IMR-90 (cell line): ENCODE results near the gene GGACT. TPM values are rescaled to one million over a fixed set of nuclear protein-coding genes. Genes with fewer than 3 reads are reported as not detected.
A peak's percentile ranks its signal among the peaks of the same experiment; 100 is the strongest.

Experiments used
- ATAC-seq: fragments of 200-7000 bp; cut with Tn5 transposase; 2 replicates; pipeline ENCODE4 v1.9.1; 2020; ENCODE audit warnings: low read depth, mild to moderate bottlenecking, moderate library complexity
- BruUV-seq: library from RNA; stranded (reverse); fragments of 400-500 nt; replicated peaks from 2 replicates; lab custom pipeline; 2021; lab: Mats Ljungman, UMichigan
- CTCF ChIA-PET: fragments of 300-600 bp; formaldehyde crosslinking; extraction: SDS; loops from one replicate; lab custom pipeline; 2021; ENCODE audit warnings: antibody characterized with exemption; lab: Yijun Ruan, JAX
- POLR2A ChIA-PET: fragments of 300-600 bp; sonication (Branson Sonifier 250); formaldehyde crosslinking; loops from one replicate; lab custom pipeline; 2022; ENCODE audit warnings: antibody characterized with exemption; ENCODE audit not compliant: unreplicated experiment; lab: Charles Lee
- DNase-seq: peaks from one replicate; pipeline ENCODE4 v3.0.0; 2013
- H2AFZ ChIP-seq: replicated peaks from 2 replicates; pipeline ENCODE3; 2013; ENCODE audit warnings: low read length, mild to moderate bottlenecking; ENCODE audit not compliant: poor library complexity
- H2AK5ac ChIP-seq: 2 replicates; pipeline ENCODE4 v1.6.1; 2013; ENCODE audit warnings: low read depth, low read length, inconsistent platforms
- H2AK9ac ChIP-seq: replicated peaks from 2 replicates; pipeline ENCODE3; 2013; ENCODE audit warnings: mild to moderate bottlenecking, low read depth, low read length, moderate library complexity; ENCODE audit not compliant: poor library complexity
- H2BK120ac ChIP-seq: 2 replicates; pipeline ENCODE4 v1.6.1; 2013; ENCODE audit warnings: low read depth, low read length, inconsistent platforms
- H2BK15ac ChIP-seq: 3 replicates; pipeline ENCODE4 v1.6.1; 2013; ENCODE audit warnings: low read depth, low read length, inconsistent platforms
- H2BK20ac ChIP-seq: 2 replicates; pipeline ENCODE4 v1.6.1; 2013; ENCODE audit warnings: low read depth, mild to moderate bottlenecking, inconsistent platforms, low read length, moderate library complexity
- H2BK5ac ChIP-seq: 2 replicates; pipeline ENCODE4 v1.6.1; 2013; ENCODE audit warnings: mild to moderate bottlenecking, low read depth, low read length, inconsistent platforms; ENCODE audit not compliant: poor library complexity, severe bottlenecking
- H3K14ac ChIP-seq: replicated peaks from 2 replicates; pipeline ENCODE4 v1.6.1; 2013; ENCODE audit warnings: low read depth, low read length, inconsistent platforms
- H3K18ac ChIP-seq: 2 replicates; pipeline ENCODE4 v1.6.1; 2013; ENCODE audit warnings: low read depth, low read length, control low read depth
- H3K23ac ChIP-seq: 2 replicates; pipeline ENCODE4 v1.6.1; 2013; ENCODE audit warnings: low read depth, low read length, inconsistent platforms
- H3K27ac ChIP-seq: 2 replicates; pipeline ENCODE4 v1.5.1; 2013; ENCODE audit warnings: mild to moderate bottlenecking, control low read depth, low read length; ENCODE audit not compliant: insufficient read depth
- H3K27me3 ChIP-seq: 2 replicates; pipeline ENCODE4 v1.6.1; 2013; ENCODE audit warnings: low read length; ENCODE audit not compliant: control insufficient read depth, insufficient read depth
- H3K36me3 ChIP-seq: 2 replicates; pipeline ENCODE4 v1.6.1; 2013; ENCODE audit warnings: low read length, mixed read lengths; ENCODE audit not compliant: control insufficient read depth, insufficient read depth
- H3K4ac ChIP-seq: 2 replicates; pipeline ENCODE4 v1.6.1; 2013; ENCODE audit warnings: low read depth, low read length, inconsistent platforms
- H3K4me1 ChIP-seq: 2 replicates; pipeline ENCODE4 v1.6.1; 2013; ENCODE audit warnings: low read length, mixed read lengths; ENCODE audit not compliant: control insufficient read depth, insufficient read depth
- H3K4me2 ChIP-seq: 2 replicates; pipeline ENCODE4 v1.6.1; 2013; ENCODE audit warnings: low read depth, mild to moderate bottlenecking, control low read depth, low read length, moderate library complexity
- H3K4me3 ChIP-seq: 2 replicates; pipeline ENCODE4 v1.5.1; 2013; ENCODE audit warnings: low read depth, mild to moderate bottlenecking, control low read depth, low read length, moderate library complexity; ENCODE audit not compliant: insufficient read depth
- H3K56ac ChIP-seq: 2 replicates; pipeline ENCODE4 v1.6.1; 2013; ENCODE audit warnings: low read length, inconsistent platforms; ENCODE audit not compliant: insufficient read depth; ENCODE audit errors: extremely low read depth
- H3K79me1 ChIP-seq, 2 experiments: 2 replicates each; pipeline ENCODE4 v1.6.1; 2013; ENCODE audit warnings: low read length in 2 of 2, inconsistent platforms in 1 of 2, low read depth in 1 of 2
- H3K9ac ChIP-seq: 2 replicates; pipeline ENCODE4 v1.6.1; 2013; ENCODE audit warnings: low read depth, low read length, control low read depth
- H3K9me1 ChIP-seq: 2 replicates; pipeline ENCODE4 v1.6.1; 2013; ENCODE audit warnings: low read length, inconsistent platforms; ENCODE audit not compliant: insufficient read depth
- H3K9me3 ChIP-seq: 2 replicates; pipeline ENCODE4 v1.6.1; 2013; ENCODE audit warnings: low read length; ENCODE audit not compliant: control insufficient read depth, insufficient read depth
- H4K20me1 ChIP-seq: 2 replicates; pipeline ENCODE4 v1.6.1; 2013; ENCODE audit warnings: low read length, inconsistent platforms; ENCODE audit not compliant: insufficient read depth
- H4K5ac ChIP-seq: 2 replicates; pipeline ENCODE4 v1.6.1; 2013; ENCODE audit warnings: mild to moderate bottlenecking, low read depth, low read length, control low read depth
- H4K8ac ChIP-seq, 2 experiments: 2 replicates each; pipeline ENCODE4 v1.6.1; 2013; ENCODE audit warnings: low read depth in 2 of 2, low read length in 2 of 2, control low read depth in 1 of 2, inconsistent platforms in 1 of 2
- H4K91ac ChIP-seq: 2 replicates; pipeline ENCODE4 v1.6.1; 2013; ENCODE audit warnings: low read depth, low read length, inconsistent platforms; ENCODE audit not compliant: insufficient read depth
- CTCF ChIP-seq: conservative IDR thresholded peaks from 2 replicates; pipeline ENCODE4 v1.5.1; 2012; ENCODE audit warnings: mild to moderate bottlenecking, low read depth, low read length, improper control_type of control experiment
- MAFK ChIP-seq: IDR thresholded peaks from 2 replicates; pipeline ENCODE4 v1.6.1; 2012; ENCODE audit warnings: low read depth, low read length, improper control_type of control experiment
- POLR2A ChIP-seq: IDR thresholded peaks from 2 replicates; pipeline ENCODE4 v1.6.1; 2012; ENCODE audit warnings: mild to moderate bottlenecking, low read depth, low read length
- RAD21 ChIP-seq: IDR thresholded peaks from 2 replicates; pipeline ENCODE4 v1.6.1; 2012; ENCODE audit warnings: low read length, improper control_type of control experiment
- RFX5 ChIP-seq: IDR thresholded peaks from 2 replicates; pipeline ENCODE4 v1.8.0; 2012; ENCODE audit warnings: low read depth, mild to moderate bottlenecking, low read length, moderate library complexity
- SMC3 ChIP-seq: fragments of 150-350 bp; IDR thresholded peaks from 2 replicates; pipeline ENCODE4 v1.6.1; 2016; ENCODE audit warnings: low read depth, mild to moderate bottlenecking, antibody characterized with exemption, low read length, moderate library complexity
- USF2 ChIP-seq: fragments of 150-350 bp; IDR thresholded peaks from 2 replicates; pipeline ENCODE4 v1.6.1; 2017; ENCODE audit warnings: mild to moderate bottlenecking, antibody characterized with exemption, low read length, low read depth
- WGBS, 2 experiments: methylation state at CpG; one replicate each; pipeline versions ENCODE4 v1.1.5 to v1.1.7; 2013; ENCODE audit warnings: missing lambda C conversion rate in 2 of 2; ENCODE audit not compliant: insufficient read length in 1 of 2; ENCODE audit errors: extremely low coverage in 2 of 2; 5-methylcytosine and 5-hydroxymethylcytosine counted together
- dilution Hi-C: fragments of 300-500 bp; cut with HindIII; formaldehyde crosslinking; loops from one replicate; pipeline ENCODE4 v1.14.3; 2018; ENCODE audit warnings: low sequenced_read_pairs; ENCODE audit not compliant: unreplicated experiment
- in situ Hi-C: fragments of 300-500 bp; cut with MboI; formaldehyde crosslinking; loops from 3 replicates; pipeline ENCODE4 v1.14.3; 2019; ENCODE audit warnings: low sequenced_read_pairs, inconsistent platforms, mixed read lengths
- intact Hi-C: fragments of 100-400 bp; cut with micrococcal nuclease; formaldehyde crosslinking; loops from 2 replicates; pipeline ENCODE4 v1.10.0; 2022
- polyA plus RNA-seq, 3 experiments: library from polyadenylated mRNA; depleted of rRNA; stranded (reverse); fragments of >200 nt; gene quantifications; 2 replicates each; pipeline ENCODE4 v1.2.3, GENCODE V29; 2012; ENCODE audit warnings: low replicate concordance in 1 of 3
- total RNA-seq: library from RNA; depleted of rRNA; stranded (reverse); fragments of >200 nt; gene quantifications from 2 replicates; pipeline ENCODE4 v1.2.3, GENCODE V29; 2012

Gene GGACT
- total and polyA plus RNA-seq, 2 of the 4 experiments (the other 2 are of a cell fraction): 2.0 to 2.6 TPM

- TF ChIP-seq CTCF (peak; percentile 93), SMC3 (peak; percentile 93), POLR2A (peak; percentile 41; the same call in 1 of the 2 replicates), MAFK (no peak), USF2 (peak; percentile 22; the same call in 1 of the 2 replicates), RFX5 (no peak), RAD21 (peak; percentile 98)
- intact Hi-C loops: loop anchor here (1.0 to 10.0 kb wide), 9 partner anchors 170 to 859 kb away; partner anchors contain the start of genes PCCA and ZIC5
- ATAC-seq (peak; percentile 95), DNase-seq (peak; percentile 75)
- Histone ChIP-seq H3K36me3 (peaks cover 2% of the 10 kb centered on the region; the same call in 1 of the 2 replicates), H2BK120ac (no peak overlapping the region), H2AK9ac (no peak overlapping the region), H3K79me1 (no peaks in the 10 kb centered on the region), H4K20me1 (no peaks in the 10 kb centered on the region), H2BK15ac (no peak overlapping the region), H2AK5ac (no peak overlapping the region), H3K4ac (no peak overlapping the region), H4K91ac (no peak overlapping the region), H3K4me1 (no peaks in the 10 kb centered on the region; the same call in 1 of the 2 replicates), H3K9ac (no peak overlapping the region), H3K23ac (no peak overlapping the region), H3K14ac (no peak overlapping the region), H3K56ac (no peak overlapping the region), H3K18ac (no peak overlapping the region), H3K27me3 (no peaks in the 10 kb centered on the region), H3K9me3 (no peaks in the 10 kb centered on the region), H3K9me1 (no peaks in the 10 kb centered on the region; the same call in 1 of the 2 replicates), H3K4me2 (no peak overlapping the region), H2AFZ (no peak overlapping the region), H4K8ac (no peak overlapping the region), H2BK20ac (no peak overlapping the region), H3K27ac (no peak overlapping the region), H2BK5ac (no peak overlapping the region), H4K5ac (no peak overlapping the region), H3K4me3 (no peak overlapping the region)
- CTCF ChIA-PET: interaction anchor here (0.6 to 2.1 kb wide), 10 partner anchors 16 to 1398 kb away, joined by 3 to 6 read pairs (median 4); no protein-coding TSS in a partner anchor
- POLR2A ChIA-PET: no interaction called here
- no TSS peak for BruUV-seq
- no CpG with 5 or more reads among the region's 5 CpGs for WGBS, 2 experiments
- in situ Hi-C loops: loop anchor here (10.0 kb wide), 1 partner anchor 860 kb away; no protein-coding TSS in a partner anchor
- dilution Hi-C loops: no loop called here
Measured at GRCh38 chr13:100514788-100515409, 73.7 kb downstream of the GGACT start.
